ENCODE measurements around the gene TXNDC11. TPM values are rescaled to one million over a fixed set of nuclear protein-coding genes. Genes with fewer than 3 reads are reported as not detected.
"Not testable (repeated sequence)": the region's sequence is repeated elsewhere in the genome, so short reads cannot be mapped to it uniquely, and the experiment has no call there.

The TXNDC11 gene
- total RNA-seq (10 to 100 TPM; 32.8 to 38.8 TPM), polyA plus RNA-seq (57.8 TPM)

DNA sequence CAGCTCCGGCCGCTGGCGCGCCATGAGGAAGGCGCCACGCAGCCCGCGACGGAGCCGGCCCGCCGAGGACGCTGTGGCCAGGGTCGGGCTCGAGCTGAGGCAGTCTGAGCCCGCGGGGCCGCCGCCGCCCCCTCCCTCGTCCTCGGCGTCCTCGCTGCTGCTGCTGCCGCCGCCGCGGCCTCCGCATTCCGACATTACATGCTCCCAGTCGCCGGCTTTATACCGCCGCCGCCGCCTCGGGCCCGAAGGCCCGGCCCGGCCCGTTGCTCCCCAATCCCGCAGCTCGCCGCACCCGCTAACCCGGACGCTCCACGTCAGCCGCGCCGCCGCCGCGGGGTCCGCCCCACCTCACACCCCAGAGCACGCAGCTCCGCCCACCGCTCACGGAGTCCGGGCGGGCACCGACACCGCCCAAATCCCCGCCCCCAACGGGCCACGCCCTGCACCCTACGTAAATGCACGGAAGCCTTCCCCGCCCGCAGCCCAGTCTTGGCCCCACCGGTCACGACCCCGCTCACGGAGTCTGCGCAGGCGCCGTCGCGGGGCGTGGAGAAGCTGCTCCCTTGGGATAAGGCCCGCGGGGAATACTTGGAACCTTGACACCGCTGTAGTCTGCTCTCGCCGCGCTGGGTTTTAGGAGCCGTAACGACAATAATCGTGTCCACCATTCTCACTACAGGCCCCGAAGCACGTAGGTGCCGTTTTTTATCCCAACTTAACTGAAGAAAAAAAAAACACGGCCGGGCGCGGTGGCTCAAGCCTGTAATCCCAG, at the start of gene TXNDC11:
Gene TXNDC11, minus strand, starts transcription at position 322 of the 772 bp plus-strand sequence. Its CDS starts 127 bp downstream, at position 195.
- peak; percentile 99 to 100 (median 100) for DNase-seq
- no peaks in the 10 kb centered on the region for H3K9me3 ChIP-seq (ENCODE audit: low read length)
- Mint-ChIP-seq H3K36me3 (peaks cover 0 to 28% (median 2%) of the 10 kb centered on the region in 3 donors), H3K27ac (peak within 1 kb of the TSS; percentile 95 to 99 (median 98)), H3K4me1 (peaks cover 50 to 57% (median 51%) of the 10 kb centered on the region in 3 donors), H3K27me3 (no peaks in the 10 kb centered on the region), H3K9me3 (no peaks in the 10 kb centered on the region), H3K4me3 (peak within 1 kb of the TSS; percentile 92 to 96 (median 94))
- POLR2A ChIA-PET: interaction anchor here (0.5 to 3.7 kb wide), 11 partner anchors 8 to 798 kb away, joined by 3 to 60 read pairs (median 6); partner anchors contain the start of genes CLEC16A, GSPT1, SNN and SOCS1
- H3K36me3 ChIP-seq (ENCODE audit: insufficient read depth, low read length): no peaks in the 10 kb centered on the region
- H3K27ac ChIP-seq (ENCODE audit: low read depth, low read length): peak within 1 kb of the TSS; percentile 91
- CTCF ChIA-PET: interaction anchor here (0.7 to 3.9 kb wide), 11 partner anchors 10 to 340 kb away, joined by 3 to 34 read pairs (median 4); partner anchors contain the start of gene ZC3H7A
- no peaks in the 10 kb centered on the region for H3K27me3 ChIP-seq (ENCODE audit: insufficient read depth, low read length, poor library complexity, severe bottlenecking)
- peaks cover 48% of the 10 kb centered on the region for H3K4me1 ChIP-seq (ENCODE audit: insufficient read depth, low read length)
- peak within 1 kb of the TSS; percentile 91 for H3K4me3 ChIP-seq (ENCODE audit: low read length)

DNA sequence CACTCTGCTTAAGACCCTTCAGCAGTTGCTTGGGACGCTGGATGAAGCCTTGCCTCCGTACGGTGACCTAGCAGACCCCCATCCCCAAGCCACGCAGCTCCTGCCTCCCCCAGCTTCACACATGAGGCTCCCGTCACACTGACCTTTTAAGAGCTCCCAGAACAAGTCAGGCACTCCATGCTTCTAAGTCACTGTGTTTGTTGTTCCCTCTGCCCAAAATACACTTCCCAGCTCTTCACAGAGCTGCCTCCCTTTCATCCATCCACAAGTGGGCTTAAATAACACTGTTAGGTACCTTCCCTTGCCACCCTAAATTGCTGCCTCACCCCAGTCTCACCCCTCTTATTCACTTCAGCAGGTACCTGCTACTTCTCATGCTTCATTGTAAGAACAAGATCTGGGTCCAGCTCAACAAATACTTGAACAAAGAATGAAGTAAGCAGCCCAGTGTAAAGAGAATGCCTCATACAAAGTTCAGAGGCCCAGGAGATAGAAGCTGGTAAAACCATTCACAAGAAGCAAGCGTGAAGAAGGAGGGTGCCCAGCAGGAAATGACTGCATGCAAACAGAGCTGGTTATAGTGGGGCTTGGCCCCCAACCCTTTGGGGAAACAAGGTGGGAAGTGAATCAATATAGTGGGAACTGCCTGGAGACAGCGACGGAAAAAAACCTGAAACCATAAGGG, 48.6 kb upstream of the TXNDC11 start:
- Mint-ChIP-seq H3K27me3 (peaks cover 0 to 2% of the 10 kb centered on the region in 2 donors), H3K4me1 (peaks cover 70 to 92% (median 90%) of the 10 kb centered on the region in 3 donors), H3K27ac (peak overlapping the region in 7 of 8 donors; percentile 41 to 98 (median 61)), H3K4me3 (peak overlapping the region in 1 of 7 donors; percentile 38), H3K36me3 (peaks cover 0 to 32% (median 6%) of the 10 kb centered on the region in 3 donors), H3K9me3 (no peaks in the 10 kb centered on the region)
- Histone ChIP-seq H3K27ac (ENCODE audit: low read depth, low read length) (no peak overlapping the region), H3K4me3 (ENCODE audit: low read length) (no peak overlapping the region), H3K9me3 (ENCODE audit: low read length) (no peaks in the 10 kb centered on the region), H3K36me3 (ENCODE audit: insufficient read depth, low read length) (no peaks in the 10 kb centered on the region), H3K27me3 (ENCODE audit: insufficient read depth, low read length, poor library complexity, severe bottlenecking) (no peaks in the 10 kb centered on the region), H3K4me1 (ENCODE audit: insufficient read depth, low read length) (peaks cover 70% of the 10 kb centered on the region)
- DNase-seq: no peak
- CTCF ChIA-PET: interaction anchor here (1.4 to 2.8 kb wide), 3 partner anchors 16 to 838 kb away, joined by 3 to 9 read pairs (median 3); partner anchors contain the start of gene TXNDC11
- POLR2A ChIA-PET: interaction anchor here (1.0 kb wide), 2 partner anchors 15 to 47 kb away, joined by 3 read pairs; no protein-coding TSS in a partner anchor

- H3K27ac Mint-ChIP-seq: peak overlapping the region in 3 of 8 donors; percentile 10 to 91 (median 42)
- H3K36me3 Mint-ChIP-seq: peaks cover 0 to 17% (median 6%) of the 10 kb centered on the region in 3 donors
- Histone ChIP-seq H3K4me3 (ENCODE audit: low read length) (no peak overlapping the region), H3K4me1 (ENCODE audit: insufficient read depth, low read length) (peaks cover 60% of the 10 kb centered on the region), H3K27ac (ENCODE audit: low read depth, low read length) (no peak overlapping the region), H3K36me3 (ENCODE audit: insufficient read depth, low read length) (no peaks in the 10 kb centered on the region), H3K9me3 (ENCODE audit: low read length) (no peaks in the 10 kb centered on the region), H3K27me3 (ENCODE audit: insufficient read depth, low read length, poor library complexity, severe bottlenecking) (no peaks in the 10 kb centered on the region)
- no peak overlapping the region for H3K4me3 Mint-ChIP-seq
- ChIA-PET POLR2A (no interaction called here), CTCF (no interaction called here)
- peaks cover 0 to 2% of the 10 kb centered on the region in 2 donors for H3K27me3 Mint-ChIP-seq
- H3K4me1 Mint-ChIP-seq: peaks cover 57 to 86% (median 80%) of the 10 kb centered on the region in 3 donors
- no peak for DNase-seq
- H3K9me3 Mint-ChIP-seq: no peaks in the 10 kb centered on the region
Observed at GRCh38 chr16:11788914-11789313, 46.3 kb upstream of the TXNDC11 start.

- DNase-seq; H3K36me3 ChIP-seq (ENCODE audit: insufficient read depth, low read length); H3K9me3 Mint-ChIP-seq; H3K9me3 ChIP-seq (ENCODE audit: low read length); H3K4me3 Mint-ChIP-seq; H3K4me3 ChIP-seq (ENCODE audit: low read length); H3K27me3 Mint-ChIP-seq; H3K27me3 ChIP-seq (ENCODE audit: insufficient read depth, low read length, poor library complexity, severe bottlenecking); H3K27ac ChIP-seq (ENCODE audit: low read depth, low read length): not testable (repeated sequence)
- Mint-ChIP-seq H3K27ac (peak overlapping the region in 5 of 8 donors; percentile 66 to 97 (median 87)), H3K36me3 (peaks cover 0 to 24% (median 1%) of the 10 kb centered on the region in 3 donors), H3K4me1 (peaks cover 53 to 83% (median 77%) of the 10 kb centered on the region in 3 donors)
- CTCF ChIA-PET: interaction anchor here (0.7 to 8.1 kb wide), 2 partner anchors 9 to 12 kb away, joined by 3 to 92 read pairs; partner anchors contain the start of gene ZC3H7A
- POLR2A ChIA-PET: interaction anchor here (0.6 to 3.7 kb wide), 4 partner anchors 12 to 116 kb away, joined by 3 to 45 read pairs (median 6); partner anchors contain the start of genes TXNDC11 and ZC3H7A
- peaks cover 53% of the 10 kb centered on the region for H3K4me1 ChIP-seq (ENCODE audit: insufficient read depth, low read length)
Observed at GRCh38 chr16:11784980-11785599, 42.4 kb upstream of the TXNDC11 start.

DNA sequence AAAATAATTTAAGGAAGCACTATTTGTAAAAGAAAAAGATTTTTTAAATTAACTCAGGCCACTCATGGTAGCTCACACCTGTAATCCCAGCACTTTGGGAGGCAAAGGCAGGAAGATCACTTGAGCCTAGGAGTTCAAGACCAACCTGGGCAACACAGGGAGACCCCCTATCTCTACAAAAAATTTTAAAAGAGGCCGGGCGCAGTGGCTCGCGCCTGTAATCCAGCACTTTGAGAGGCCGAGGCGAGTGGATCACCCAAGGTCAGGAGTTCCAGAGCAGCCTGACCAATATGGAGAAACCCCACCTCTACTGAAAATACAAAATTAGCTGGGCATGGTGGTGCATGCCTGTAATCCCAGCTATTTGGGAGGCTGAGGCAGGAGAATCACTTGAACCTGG, 41.7 kb upstream of the TXNDC11 start:
- not testable (repeated sequence) for H3K9me3 Mint-ChIP-seq; H3K27me3 Mint-ChIP-seq; H3K36me3 ChIP-seq (ENCODE audit: insufficient read depth, low read length); DNase-seq; H3K27ac ChIP-seq (ENCODE audit: low read depth, low read length); H3K27me3 ChIP-seq (ENCODE audit: insufficient read depth, low read length, poor library complexity, severe bottlenecking); H3K9me3 ChIP-seq (ENCODE audit: low read length); H3K4me3 ChIP-seq (ENCODE audit: low read length)
- POLR2A ChIA-PET: interaction anchor here (0.7 to 3.7 kb wide), 4 partner anchors 13 to 43 kb away, joined by 3 to 45 read pairs (median 6); partner anchors contain the start of genes TXNDC11 and ZC3H7A
- Mint-ChIP-seq H3K4me3 (peak overlapping the region in 1 of 7 donors; percentile 11), H3K27ac (peak overlapping the region in 7 of 8 donors; percentile 63 to 97 (median 68)), H3K36me3 (peaks cover 0 to 29% (median 3%) of the 10 kb centered on the region in 3 donors), H3K4me1 (peaks cover 50 to 78% (median 73%) of the 10 kb centered on the region in 3 donors)
- H3K4me1 ChIP-seq (ENCODE audit: insufficient read depth, low read length): peaks cover 50% of the 10 kb centered on the region
- CTCF ChIA-PET: interaction anchor here (8.1 kb wide), 1 partner anchor 13 kb away, joined by 92 read pairs; the partner anchor contains the start of gene ZC3H7A

GRCh38 chr16:11784038-11784369, 41.3 kb upstream of the TXNDC11 start:
- Histone ChIP-seq H3K4me3 (ENCODE audit: low read length) (peak overlapping the region; percentile 58), H3K27me3 (ENCODE audit: insufficient read depth, low read length, poor library complexity, severe bottlenecking) (no peaks in the 10 kb centered on the region), H3K36me3 (ENCODE audit: insufficient read depth, low read length) (peaks cover 4% of the 10 kb centered on the region), H3K27ac (ENCODE audit: low read depth, low read length) (peak overlapping the region; percentile 83), H3K4me1 (ENCODE audit: insufficient read depth, low read length) (peaks cover 47% of the 10 kb centered on the region), H3K9me3 (ENCODE audit: low read length) (no peaks in the 10 kb centered on the region)
- H3K4me1 Mint-ChIP-seq: peaks cover 50 to 75% (median 71%) of the 10 kb centered on the region in 3 donors
- H3K9me3 Mint-ChIP-seq: no peaks in the 10 kb centered on the region
- no peaks in the 10 kb centered on the region for H3K27me3 Mint-ChIP-seq
- DNase-seq: no peak
- ChIA-PET POLR2A (interaction anchor here (0.7 to 3.7 kb wide), 4 partner anchors 13 to 42 kb away, joined by 3 to 45 read pairs (median 6); partner anchors contain the start of genes TXNDC11 and ZC3H7A), CTCF (interaction anchor here (8.1 kb wide), 1 partner anchor 13 kb away, joined by 92 read pairs; the partner anchor contains the start of gene ZC3H7A)
- H3K36me3 Mint-ChIP-seq: peaks cover 0 to 31% (median 3%) of the 10 kb centered on the region in 3 donors
- H3K4me3 Mint-ChIP-seq: peak overlapping the region; percentile 75 to 93 (median 86)
- peak overlapping the region; percentile 96 to 99 (median 98) for H3K27ac Mint-ChIP-seq
